Effector memory CD4-positive, alpha-beta T cell (primary cell): ENCODE results near the gene ANKDD1B.

Experiments used
- DNase-seq, 3 donors: peaks; one replicate each; pipeline ENCODE4 v3.0.0-alpha.2; 2020
- H3K27ac ChIP-seq: 2 replicates; pipeline ENCODE4 v1.7.0; 2013; ENCODE audit warnings: mild to moderate bottlenecking, low read length, moderate library complexity; ENCODE audit not compliant: insufficient read depth, poor library complexity, severe bottlenecking
- H3K27me3 ChIP-seq: replicated peaks from 2 replicates; pipeline ENCODE4 v1.7.0; 2013; ENCODE audit warnings: mild to moderate bottlenecking, low read length; ENCODE audit not compliant: insufficient read depth, control insufficient read depth, poor library complexity, severe bottlenecking
- H3K36me3 ChIP-seq: 2 replicates; pipeline ENCODE4 v1.7.0; 2013; ENCODE audit warnings: mild to moderate bottlenecking, low read length, moderate library complexity; ENCODE audit not compliant: control insufficient read depth, insufficient read depth
- H3K4me1 ChIP-seq: 2 replicates; pipeline ENCODE4 v1.7.0; 2013; ENCODE audit warnings: low read length, mild to moderate bottlenecking; ENCODE audit not compliant: control insufficient read depth, insufficient read depth, poor library complexity, severe bottlenecking
- H3K4me3 ChIP-seq: 2 replicates; pipeline ENCODE4 v1.7.0; 2013; ENCODE audit warnings: low read length, low read depth, mild to moderate bottlenecking; ENCODE audit not compliant: insufficient read depth, poor library complexity, severe bottlenecking
- H3K9me3 ChIP-seq: 2 replicates; pipeline ENCODE4 v1.7.0; 2013; ENCODE audit warnings: mild to moderate bottlenecking, low read length, moderate library complexity; ENCODE audit not compliant: control insufficient read depth

The ANKDD1B gene

DNA sequence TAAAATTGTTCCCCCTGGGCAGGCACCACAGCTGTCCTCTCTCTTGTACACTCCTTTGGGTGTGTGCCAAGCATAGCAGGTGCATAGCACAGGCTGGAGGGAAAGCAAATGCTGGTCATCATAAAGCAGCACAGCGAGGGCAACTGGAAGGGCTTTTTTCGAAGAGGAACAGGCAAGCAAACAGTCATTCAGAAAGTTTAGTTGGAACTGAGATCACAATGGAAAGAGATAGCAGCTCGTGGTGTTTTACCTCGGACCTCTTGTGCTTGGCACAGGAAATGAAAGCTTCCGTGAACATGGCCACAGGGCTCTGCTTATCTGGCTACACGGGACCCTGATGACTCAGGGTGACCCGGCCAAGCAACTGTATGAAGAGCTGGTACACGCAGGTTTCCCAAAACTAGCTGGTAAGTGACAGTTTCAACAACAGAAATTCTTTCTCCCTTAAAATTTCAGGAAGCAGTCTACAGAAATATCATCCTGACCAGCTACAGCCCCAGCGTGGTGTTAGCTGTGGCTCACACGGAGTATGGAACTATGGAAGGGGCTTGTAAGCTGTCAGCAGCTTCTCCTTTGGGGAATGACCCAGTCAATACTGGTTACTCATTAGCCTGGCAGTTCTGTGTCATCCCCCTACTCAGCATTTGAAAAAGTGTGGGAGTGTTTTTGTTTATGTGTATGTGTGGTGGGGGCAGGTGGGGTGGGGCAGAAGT lies 57.9 kb downstream of the ANKDD1B start:
- Histone ChIP-seq H3K27ac (no peak overlapping the region), H3K9me3 (no peaks in the 10 kb centered on the region)

DNA sequence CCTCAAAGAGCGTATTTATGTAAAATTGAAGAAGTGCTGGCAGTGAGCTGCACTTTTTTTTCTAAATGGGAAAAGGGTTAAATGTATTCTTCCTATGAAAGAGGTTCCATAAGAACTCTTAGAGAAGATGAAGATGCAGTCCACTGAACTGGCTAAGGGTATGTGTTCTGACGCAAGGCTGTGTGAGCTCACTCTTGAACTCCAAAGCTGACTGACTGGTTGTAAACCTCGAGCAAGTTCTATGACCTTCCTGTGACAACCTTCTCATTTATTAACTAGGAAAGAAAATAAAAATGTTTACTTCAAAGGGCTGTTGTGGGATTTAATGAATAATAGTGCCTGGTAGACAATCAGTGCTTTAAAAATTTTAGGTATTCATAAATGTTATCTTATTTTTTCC lies 59.3 kb downstream of the ANKDD1B start:
- DNase-seq, result no peak
- Histone ChIP-seq H3K4me3 (no peak overlapping the region), H3K9me3 (no peaks in the 10 kb centered on the region), H3K36me3 (peaks cover 11% of the 10 kb centered on the region), H3K27me3 (no peaks in the 10 kb centered on the region), H3K4me1 (no peaks in the 10 kb centered on the region), H3K27ac (no peak overlapping the region)

More for the DNA sequence above, 57.9 kb downstream of the ANKDD1B start:
- Histone ChIP-seq H3K4me3 (peak overlapping the region; percentile 40), H3K4me1 (no peaks in the 10 kb centered on the region), H3K27me3 (no peaks in the 10 kb centered on the region), H3K36me3 (peaks cover under 1% of the 10 kb centered on the region)
- DNase-seq, result no peak

DNA sequence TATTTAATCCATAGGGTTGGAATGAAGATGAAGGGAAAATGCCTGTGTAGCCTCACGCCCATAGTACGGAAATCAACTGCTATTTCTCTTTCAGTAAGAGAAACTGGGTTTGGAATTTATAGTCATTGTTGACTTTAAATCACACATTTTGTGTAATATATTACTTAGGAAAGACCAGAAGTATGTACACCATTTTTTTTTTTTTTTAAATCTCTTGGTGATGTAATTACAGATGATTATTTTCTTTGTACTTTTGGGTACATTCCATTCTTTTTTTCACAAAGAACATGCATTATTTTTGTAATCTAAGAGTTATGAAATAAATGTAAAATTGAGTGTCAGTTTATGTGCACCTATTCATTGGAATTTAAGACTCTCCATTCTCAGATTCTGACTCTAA lies 60.3 kb downstream of the ANKDD1B start:
- Histone ChIP-seq H3K27ac (no peak overlapping the region), H3K27me3 (no peaks in the 10 kb centered on the region), H3K9me3 (no peaks in the 10 kb centered on the region), H3K4me3 (no peak overlapping the region), H3K4me1 (no peaks in the 10 kb centered on the region), H3K36me3 (peaks cover 15% of the 10 kb centered on the region)
- no peak for DNase-seq

DNA sequence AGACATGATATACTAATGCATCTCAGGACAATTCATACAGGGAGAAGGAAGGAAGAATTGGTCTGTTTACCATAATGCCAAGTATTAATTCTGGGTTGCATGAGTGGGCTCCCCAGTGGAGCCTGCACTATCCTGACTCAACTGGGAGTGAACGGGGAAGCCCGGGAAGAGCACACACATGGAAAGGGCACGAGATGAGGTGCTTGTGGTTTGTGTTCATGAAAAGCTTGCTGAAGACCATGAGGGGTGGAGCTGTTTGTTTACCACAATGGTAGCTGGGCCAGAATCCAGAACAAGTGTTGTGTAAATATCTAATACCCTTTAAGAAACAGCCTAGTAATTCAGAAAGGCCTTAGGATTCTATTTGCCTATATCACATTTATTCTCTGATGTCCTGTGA lies 61.4 kb downstream of the ANKDD1B start:
- Histone ChIP-seq H3K27ac (no peak overlapping the region), H3K9me3 (no peaks in the 10 kb centered on the region), H3K27me3 (no peaks in the 10 kb centered on the region), H3K4me3 (no peak overlapping the region), H3K4me1 (no peaks in the 10 kb centered on the region), H3K36me3 (peaks cover 15% of the 10 kb centered on the region)
- no peak for DNase-seq

DNA sequence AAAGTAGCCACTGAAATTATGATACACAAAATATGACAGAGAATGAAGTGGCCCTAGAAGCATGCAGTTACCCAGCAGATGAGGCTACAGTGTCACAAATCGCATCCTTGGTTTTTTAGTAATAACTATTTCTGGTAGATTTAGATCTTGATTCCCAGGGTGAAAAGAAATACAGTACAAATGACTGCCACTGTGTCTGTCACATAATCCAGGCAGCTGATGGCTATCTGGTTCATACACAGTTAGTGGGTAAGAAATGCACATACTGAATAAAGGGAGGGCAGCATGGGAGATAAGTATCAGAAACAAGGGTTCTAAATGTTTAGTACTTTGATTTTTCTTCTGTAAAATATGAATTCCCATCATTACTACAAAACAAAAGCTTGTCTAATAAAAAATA lies 64.5 kb downstream of the ANKDD1B start:
- Histone ChIP-seq H3K36me3 (peaks cover 15% of the 10 kb centered on the region), H3K4me3 (no peak overlapping the region), H3K27me3 (no peaks in the 10 kb centered on the region), H3K4me1 (no peaks in the 10 kb centered on the region), H3K9me3 (no peaks in the 10 kb centered on the region), H3K27ac (no peak overlapping the region)
- no peak for DNase-seq

DNA sequence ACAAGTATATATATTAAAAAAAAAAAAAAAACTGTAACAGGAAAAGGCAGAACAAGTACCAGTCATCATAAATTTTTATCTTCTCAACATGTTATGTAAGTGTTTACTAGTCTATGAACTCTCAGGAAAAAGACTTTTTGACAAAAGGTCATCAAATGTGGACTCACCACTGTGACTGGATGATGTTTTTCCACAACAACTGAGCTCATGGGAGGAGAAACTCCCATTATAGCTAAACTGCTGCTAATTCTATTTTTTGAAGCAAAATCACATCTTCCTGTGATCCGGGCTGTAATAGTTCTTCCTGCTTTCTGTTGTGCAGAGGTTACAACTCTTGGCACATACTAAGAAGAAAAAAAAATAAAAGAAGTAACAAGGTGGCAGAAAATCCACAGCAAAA lies 66.4 kb downstream of the ANKDD1B start:
- Histone ChIP-seq H3K36me3 (peaks cover 15% of the 10 kb centered on the region), H3K27me3 (no peaks in the 10 kb centered on the region), H3K4me3 (no peak overlapping the region), H3K9me3 (no peaks in the 10 kb centered on the region), H3K27ac (peak overlapping the region; percentile 44), H3K4me1 (no peaks in the 10 kb centered on the region)
- DNase-seq, result no peak

DNA sequence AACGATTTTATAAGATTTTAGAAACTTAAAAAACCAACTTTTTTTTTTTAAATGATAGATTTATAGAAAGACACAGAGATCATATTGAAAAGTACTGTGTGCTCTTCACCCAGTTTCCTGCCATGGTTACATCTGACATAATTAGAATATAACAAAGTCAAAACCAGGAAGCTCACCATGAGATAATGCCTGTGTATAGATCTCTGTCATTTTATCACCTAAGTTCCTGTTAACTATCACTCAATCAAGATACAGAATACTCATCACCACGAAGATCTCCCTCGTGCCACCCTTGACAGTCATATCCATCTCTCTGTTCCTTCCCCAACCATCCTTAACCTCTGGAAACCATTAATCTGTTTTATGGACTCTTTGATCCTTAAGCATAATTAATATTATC lies 66.9 kb downstream of the ANKDD1B start:
- Histone ChIP-seq H3K27me3 (no peaks in the 10 kb centered on the region), H3K36me3 (peaks cover 15% of the 10 kb centered on the region), H3K4me1 (no peaks in the 10 kb centered on the region), H3K4me3 (no peak overlapping the region), H3K27ac (peak overlapping the region; percentile 44), H3K9me3 (no peaks in the 10 kb centered on the region)
- DNase-seq, result no peak

DNA sequence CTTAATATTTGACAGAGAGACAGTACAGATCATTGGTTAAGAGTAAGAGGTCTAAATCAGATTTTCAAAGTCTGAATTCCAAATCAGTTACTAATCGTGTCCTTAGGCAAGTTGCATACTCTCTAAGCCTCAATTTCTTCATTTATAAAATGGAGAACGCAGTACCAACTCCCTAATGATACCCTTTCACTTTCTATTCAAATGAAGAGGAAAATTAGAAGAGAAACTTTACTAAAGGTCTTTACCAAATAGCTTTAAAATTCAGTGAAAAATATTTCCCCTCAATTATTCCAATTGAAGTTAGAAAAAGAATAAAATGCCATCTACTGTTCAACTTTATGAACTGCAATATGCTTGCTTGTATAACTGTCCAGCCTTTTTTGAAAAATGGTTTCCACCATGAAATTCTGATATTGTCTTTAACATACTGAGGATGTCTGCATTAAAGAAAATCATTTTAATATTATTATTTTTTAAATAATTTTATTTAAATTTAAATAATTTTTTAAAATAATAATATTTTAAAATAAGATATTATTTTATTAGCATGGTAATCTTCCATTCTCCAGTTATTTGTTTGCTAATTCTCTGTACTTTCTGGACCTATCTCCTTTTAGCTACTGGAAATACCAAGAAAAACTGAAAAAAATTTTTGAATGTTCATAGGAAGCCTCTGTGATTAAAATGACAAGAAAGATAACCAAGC lies 70.0 kb downstream of the ANKDD1B start:
- no peak overlapping the region for H3K4me3 ChIP-seq
- H3K27ac ChIP-seq, result no peak overlapping the region
- H3K27me3 ChIP-seq, result no peaks in the 10 kb centered on the region
- H3K4me1 ChIP-seq, result no peaks in the 10 kb centered on the region
- no peak for DNase-seq
- H3K36me3 ChIP-seq, result peaks cover 11% of the 10 kb centered on the region
- H3K9me3 ChIP-seq, result no peaks in the 10 kb centered on the region

DNA sequence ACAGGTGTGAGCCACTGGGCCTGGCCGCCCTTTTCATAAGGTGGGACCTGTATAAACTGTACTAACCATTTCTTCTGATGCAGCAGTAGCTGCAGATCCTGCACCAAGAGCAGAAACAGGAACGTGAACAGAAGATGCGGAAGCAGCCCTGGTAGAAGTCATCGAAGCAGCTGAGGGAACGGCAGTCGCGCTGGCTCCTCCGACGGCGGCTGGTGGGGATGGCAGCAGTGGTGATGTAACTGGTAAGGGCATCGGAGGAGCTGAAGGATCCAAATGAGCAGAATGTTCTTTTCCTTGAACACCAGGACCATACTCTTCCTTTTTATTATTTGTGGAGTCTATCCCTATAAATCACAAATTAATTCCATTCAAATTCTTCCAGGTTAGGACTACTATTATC lies 73.9 kb downstream of the ANKDD1B start:
- H3K27ac ChIP-seq, result no peak overlapping the region
- H3K9me3 ChIP-seq, result no peaks in the 10 kb centered on the region
- peaks cover 36% of the 10 kb centered on the region for H3K36me3 ChIP-seq
- DNase-seq, result no peak
- H3K4me1 ChIP-seq, result no peaks in the 10 kb centered on the region
- H3K4me3 ChIP-seq, result no peak overlapping the region
- no peaks in the 10 kb centered on the region for H3K27me3 ChIP-seq

DNA sequence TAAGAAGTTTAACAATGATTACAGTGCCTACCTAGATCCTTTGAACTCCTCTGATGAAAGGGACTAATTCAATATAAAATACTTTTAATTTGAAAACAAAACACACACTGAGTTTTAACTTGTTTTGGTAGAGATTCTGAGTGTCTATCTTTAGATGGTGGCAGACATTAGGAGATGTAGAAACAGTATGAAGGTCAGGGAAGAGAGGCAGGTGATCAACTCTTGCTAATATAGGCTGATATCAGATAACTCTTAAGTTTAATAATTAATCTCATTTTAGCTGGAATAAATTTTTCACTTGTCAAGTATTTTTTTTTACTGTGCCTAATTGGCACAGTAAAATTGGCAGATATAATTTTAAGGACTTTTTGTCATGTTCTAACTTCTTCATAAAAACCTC lies 75.2 kb downstream of the ANKDD1B start:
- H3K27ac ChIP-seq, result no peak overlapping the region
- H3K27me3 ChIP-seq, result no peaks in the 10 kb centered on the region
- no peaks in the 10 kb centered on the region for H3K9me3 ChIP-seq
- DNase-seq, result no peak
- H3K4me1 ChIP-seq, result no peaks in the 10 kb centered on the region
- peaks cover 40% of the 10 kb centered on the region for H3K36me3 ChIP-seq
- no peak overlapping the region for H3K4me3 ChIP-seq
